WTC11 (cell line): ENCODE measurements around the gene CYB5A.

Experiments
- ESRRA ChIP-seq: sonication (generic); formaldehyde crosslinking; IDR thresholded peaks from 2 replicates; pipeline ENCODE4 v1.8.1; 2022; ENCODE audit warnings: mild to moderate bottlenecking, missing genetic modification reagents, borderline replicate concordance
- ETV6 ChIP-seq: sonication (generic); formaldehyde crosslinking; IDR thresholded peaks from 2 replicates; pipeline ENCODE4 v1.8.1; 2022; ENCODE audit warnings: mild to moderate bottlenecking, missing genetic modification reagents
- FOXJ3 ChIP-seq: sonication (generic); formaldehyde crosslinking; IDR thresholded peaks from 2 replicates; pipeline ENCODE4 v1.9.0; 2021; ENCODE audit warnings: missing genetic modification reagents, mild to moderate bottlenecking, borderline replicate concordance
- JUN ChIP-seq: sonication (generic); formaldehyde crosslinking; IDR thresholded peaks from 2 replicates; pipeline ENCODE4 v1.8.0; 2023; ENCODE audit warnings: mild to moderate bottlenecking, missing genetic modification reagents
- MXD4 ChIP-seq: fragments of 250-450 bp; sonication (Bioruptor Pico); IDR thresholded peaks from 2 replicates; pipeline ENCODE4 v1.8.0; 2021; ENCODE audit warnings: mild to moderate bottlenecking, moderate library complexity, borderline replicate concordance
- MYBL2 ChIP-seq: sonication (generic); formaldehyde crosslinking; IDR thresholded peaks from 2 replicates; pipeline ENCODE4 v1.8.1; 2023; ENCODE audit warnings: mild to moderate bottlenecking, moderate library complexity, missing genetic modification reagents
- NR3C1 ChIP-seq: sonication (generic); formaldehyde crosslinking; conservative IDR thresholded peaks from 2 replicates; pipeline ENCODE4 v1.8.1; 2023; ENCODE audit warnings: low read depth, mild to moderate bottlenecking, missing genetic modification reagents
- SP1 ChIP-seq: sonication (generic); formaldehyde crosslinking; conservative IDR thresholded peaks from 2 replicates; pipeline ENCODE4 v1.8.1; 2022; ENCODE audit warnings: missing genetic modification reagents
- TF ChIP-seq, protein P1 (sequence below): sonication (generic); formaldehyde crosslinking; conservative IDR thresholded peaks from 2 replicates; pipeline ENCODE4 v1.8.1; 2023; ENCODE audit warnings: mild to moderate bottlenecking, low read depth, missing genetic modification reagents, moderate library complexity
- TF ChIP-seq, protein P2 (sequence below): fragments of 200-600 bp; IDR thresholded peaks from 2 replicates; pipeline ENCODE4 v1.8.0; 2022; ENCODE audit warnings: antibody characterized with exemption
- TF ChIP-seq, protein P3 (sequence below): sonication (generic); formaldehyde crosslinking; IDR thresholded peaks from 2 replicates; pipeline ENCODE4 v1.8.1; 2023; ENCODE audit warnings: mild to moderate bottlenecking, missing genetic modification reagents
- TF ChIP-seq, protein P4 (sequence below): sonication (generic); formaldehyde crosslinking; IDR thresholded peaks from 2 replicates; pipeline ENCODE4 v1.8.1; 2023; ENCODE audit warnings: mild to moderate bottlenecking, missing genetic modification reagents, moderate library complexity

DNA sequence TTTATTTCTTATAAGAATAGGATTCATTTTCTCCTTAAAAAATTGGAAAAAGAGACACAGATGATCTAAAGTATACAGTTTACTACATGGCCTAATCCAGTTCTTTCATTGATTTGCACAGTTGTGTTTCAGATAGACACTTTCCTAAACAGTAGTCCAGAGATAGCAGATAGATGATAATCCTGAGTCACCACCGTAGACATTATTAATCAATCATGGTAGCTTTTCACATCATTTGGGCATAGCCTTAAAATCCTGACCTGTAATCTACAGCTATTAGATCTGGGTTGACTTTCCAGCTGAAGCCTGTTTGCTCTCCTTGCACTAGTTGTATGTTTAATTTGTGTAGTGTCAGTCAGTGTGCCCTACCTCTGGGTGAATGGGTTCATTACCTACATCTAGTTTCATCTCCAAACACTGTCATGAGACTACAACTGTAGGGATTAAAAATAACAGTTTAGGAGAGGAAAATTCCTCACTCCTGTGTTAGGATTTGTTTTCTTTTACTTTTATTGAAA lies 38.0 kb upstream of the CYB5A start:
- TF ChIP-seq, protein P1, sequence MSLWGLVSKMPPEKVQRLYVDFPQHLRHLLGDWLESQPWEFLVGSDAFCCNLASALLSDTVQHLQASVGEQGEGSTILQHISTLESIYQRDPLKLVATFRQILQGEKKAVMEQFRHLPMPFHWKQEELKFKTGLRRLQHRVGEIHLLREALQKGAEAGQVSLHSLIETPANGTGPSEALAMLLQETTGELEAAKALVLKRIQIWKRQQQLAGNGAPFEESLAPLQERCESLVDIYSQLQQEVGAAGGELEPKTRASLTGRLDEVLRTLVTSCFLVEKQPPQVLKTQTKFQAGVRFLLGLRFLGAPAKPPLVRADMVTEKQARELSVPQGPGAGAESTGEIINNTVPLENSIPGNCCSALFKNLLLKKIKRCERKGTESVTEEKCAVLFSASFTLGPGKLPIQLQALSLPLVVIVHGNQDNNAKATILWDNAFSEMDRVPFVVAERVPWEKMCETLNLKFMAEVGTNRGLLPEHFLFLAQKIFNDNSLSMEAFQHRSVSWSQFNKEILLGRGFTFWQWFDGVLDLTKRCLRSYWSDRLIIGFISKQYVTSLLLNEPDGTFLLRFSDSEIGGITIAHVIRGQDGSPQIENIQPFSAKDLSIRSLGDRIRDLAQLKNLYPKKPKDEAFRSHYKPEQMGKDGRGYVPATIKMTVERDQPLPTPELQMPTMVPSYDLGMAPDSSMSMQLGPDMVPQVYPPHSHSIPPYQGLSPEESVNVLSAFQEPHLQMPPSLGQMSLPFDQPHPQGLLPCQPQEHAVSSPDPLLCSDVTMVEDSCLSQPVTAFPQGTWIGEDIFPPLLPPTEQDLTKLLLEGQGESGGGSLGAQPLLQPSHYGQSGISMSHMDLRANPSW (CRISPR knock-in tag) = no peak
- TF ChIP-seq ETV6 (CRISPR knock-in tag) (no peak), MYBL2 (no peak), JUN (no peak), MXD4 (no peak), FOXJ3 (CRISPR knock-in tag) (no peak), NR3C1 (CRISPR knock-in tag) (no peak), SP1 (CRISPR knock-in tag) (no peak), ESRRA (no peak)
- TF ChIP-seq, protein P2, sequence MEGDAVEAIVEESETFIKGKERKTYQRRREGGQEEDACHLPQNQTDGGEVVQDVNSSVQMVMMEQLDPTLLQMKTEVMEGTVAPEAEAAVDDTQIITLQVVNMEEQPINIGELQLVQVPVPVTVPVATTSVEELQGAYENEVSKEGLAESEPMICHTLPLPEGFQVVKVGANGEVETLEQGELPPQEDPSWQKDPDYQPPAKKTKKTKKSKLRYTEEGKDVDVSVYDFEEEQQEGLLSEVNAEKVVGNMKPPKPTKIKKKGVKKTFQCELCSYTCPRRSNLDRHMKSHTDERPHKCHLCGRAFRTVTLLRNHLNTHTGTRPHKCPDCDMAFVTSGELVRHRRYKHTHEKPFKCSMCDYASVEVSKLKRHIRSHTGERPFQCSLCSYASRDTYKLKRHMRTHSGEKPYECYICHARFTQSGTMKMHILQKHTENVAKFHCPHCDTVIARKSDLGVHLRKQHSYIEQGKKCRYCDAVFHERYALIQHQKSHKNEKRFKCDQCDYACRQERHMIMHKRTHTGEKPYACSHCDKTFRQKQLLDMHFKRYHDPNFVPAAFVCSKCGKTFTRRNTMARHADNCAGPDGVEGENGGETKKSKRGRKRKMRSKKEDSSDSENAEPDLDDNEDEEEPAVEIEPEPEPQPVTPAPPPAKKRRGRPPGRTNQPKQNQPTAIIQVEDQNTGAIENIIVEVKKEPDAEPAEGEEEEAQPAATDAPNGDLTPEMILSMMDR = no peak
- TF ChIP-seq, protein P3, sequence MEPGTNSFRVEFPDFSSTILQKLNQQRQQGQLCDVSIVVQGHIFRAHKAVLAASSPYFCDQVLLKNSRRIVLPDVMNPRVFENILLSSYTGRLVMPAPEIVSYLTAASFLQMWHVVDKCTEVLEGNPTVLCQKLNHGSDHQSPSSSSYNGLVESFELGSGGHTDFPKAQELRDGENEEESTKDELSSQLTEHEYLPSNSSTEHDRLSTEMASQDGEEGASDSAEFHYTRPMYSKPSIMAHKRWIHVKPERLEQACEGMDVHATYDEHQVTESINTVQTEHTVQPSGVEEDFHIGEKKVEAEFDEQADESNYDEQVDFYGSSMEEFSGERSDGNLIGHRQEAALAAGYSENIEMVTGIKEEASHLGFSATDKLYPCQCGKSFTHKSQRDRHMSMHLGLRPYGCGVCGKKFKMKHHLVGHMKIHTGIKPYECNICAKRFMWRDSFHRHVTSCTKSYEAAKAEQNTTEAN (CRISPR knock-in tag) = no peak
- TF ChIP-seq, protein P4, sequence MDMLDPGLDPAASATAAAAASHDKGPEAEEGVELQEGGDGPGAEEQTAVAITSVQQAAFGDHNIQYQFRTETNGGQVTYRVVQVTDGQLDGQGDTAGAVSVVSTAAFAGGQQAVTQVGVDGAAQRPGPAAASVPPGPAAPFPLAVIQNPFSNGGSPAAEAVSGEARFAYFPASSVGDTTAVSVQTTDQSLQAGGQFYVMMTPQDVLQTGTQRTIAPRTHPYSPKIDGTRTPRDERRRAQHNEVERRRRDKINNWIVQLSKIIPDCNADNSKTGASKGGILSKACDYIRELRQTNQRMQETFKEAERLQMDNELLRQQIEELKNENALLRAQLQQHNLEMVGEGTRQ (CRISPR knock-in tag) = no peak
